HL-60 (cell line): ENCODE measurements around the gene ANKRD28.

ENCODE experiments used
- DNase-seq, 2 experiments: peaks; one replicate each; pipeline ENCODE4 v3.0.0-alpha.2; 2010 to 2020; ENCODE audit warnings: low read depth in 1 of 2, low spot score in 1 of 2
- H3K27ac ChIP-seq: fragments of 250-450 bp; sonication (Bioruptor Pico); replicated peaks from 2 replicates; pipeline ENCODE4 v1.5.1; 2020; ENCODE audit warnings: mild to moderate bottlenecking, moderate library complexity
- H3K27me3 ChIP-seq: fragments of 250-450 bp; sonication (Bioruptor Pico); 2 replicates; pipeline ENCODE4 v1.5.1; 2021; ENCODE audit warnings: mild to moderate bottlenecking, moderate library complexity; ENCODE audit not compliant: insufficient read depth, poor library complexity, severe bottlenecking
- H3K4me3 ChIP-seq: replicated peaks from 2 replicates; pipeline ENCODE4 v1.5.1; 2011; ENCODE audit warnings: mild to moderate bottlenecking, control low read depth, low read length; ENCODE audit not compliant: insufficient read depth
- GABPA ChIP-seq: IDR thresholded peaks from 2 replicates; pipeline ENCODE4 v1.6.1; 2012; ENCODE audit warnings: low read depth
- POLR2AphosphoS5 ChIP-seq: IDR thresholded peaks from 2 replicates; pipeline ENCODE4 v1.6.1; 2012; ENCODE audit warnings: low read depth
- SPI1 ChIP-seq: IDR thresholded peaks from 2 replicates; pipeline ENCODE4 v1.6.1; 2012; ENCODE audit warnings: low read depth, mild to moderate bottlenecking, borderline replicate concordance
- TF ChIP-seq, protein P1 (sequence below): IDR thresholded peaks from 2 replicates; pipeline ENCODE4 v1.6.1; 2012; ENCODE audit warnings: low read depth; ENCODE audit not compliant: insufficient replicate concordance
- TF ChIP-seq, protein P2 (sequence below): IDR thresholded peaks from one replicate; pipeline ENCODE4 v1.5.1; 2011; ENCODE audit warnings: low read length, control low read depth, inconsistent platforms; ENCODE audit not compliant: insufficient read depth

The ANKRD28 gene

DNA sequence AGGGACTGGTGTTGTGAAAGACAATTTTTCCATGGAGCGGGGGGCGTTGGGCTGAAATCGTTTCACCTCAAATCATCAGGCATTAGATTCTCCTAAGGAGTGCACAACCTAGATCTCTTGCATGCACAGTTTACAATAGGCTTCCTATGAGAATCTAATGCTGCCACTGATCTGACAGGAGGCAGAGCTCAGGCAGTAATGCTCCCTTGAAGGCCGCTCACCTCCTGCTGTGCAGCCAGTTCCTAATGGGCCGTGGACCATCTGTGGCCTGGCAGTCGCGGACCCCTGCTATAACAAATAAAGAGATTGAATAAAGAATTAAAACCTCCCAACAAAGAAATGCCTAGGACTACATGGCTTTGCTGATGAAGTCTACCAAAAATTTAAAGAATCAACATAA, 25.3 kb upstream of the ANKRD28 start:
- no peak for TF ChIP-seq POLR2AphosphoS5
- no peak for TF ChIP-seq SPI1
- Histone ChIP-seq H3K4me3 (no peak overlapping the region), H3K27ac (no peak overlapping the region), H3K27me3 (no peaks in the 10 kb centered on the region)
- no peak for DNase-seq

DNA sequence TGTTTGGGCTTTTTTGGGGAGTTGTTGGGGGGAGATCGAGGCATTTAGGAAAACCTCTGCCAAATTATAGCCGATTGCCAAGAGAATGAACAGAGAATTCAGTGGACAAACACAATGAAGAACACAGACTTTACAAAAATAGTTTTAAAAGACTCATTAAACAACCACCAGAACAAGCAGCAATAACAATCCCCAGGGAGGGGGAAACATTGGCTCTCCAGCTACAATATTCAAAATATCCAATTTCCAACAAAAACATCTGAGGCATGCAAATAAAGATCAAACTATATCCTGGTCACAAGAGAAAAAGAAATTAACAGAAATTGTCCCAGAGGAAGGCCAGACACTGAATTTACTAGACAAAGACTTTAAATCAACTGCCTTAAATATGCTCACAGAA, 24.5 kb upstream of the ANKRD28 start:
- TF ChIP-seq, protein P1, sequence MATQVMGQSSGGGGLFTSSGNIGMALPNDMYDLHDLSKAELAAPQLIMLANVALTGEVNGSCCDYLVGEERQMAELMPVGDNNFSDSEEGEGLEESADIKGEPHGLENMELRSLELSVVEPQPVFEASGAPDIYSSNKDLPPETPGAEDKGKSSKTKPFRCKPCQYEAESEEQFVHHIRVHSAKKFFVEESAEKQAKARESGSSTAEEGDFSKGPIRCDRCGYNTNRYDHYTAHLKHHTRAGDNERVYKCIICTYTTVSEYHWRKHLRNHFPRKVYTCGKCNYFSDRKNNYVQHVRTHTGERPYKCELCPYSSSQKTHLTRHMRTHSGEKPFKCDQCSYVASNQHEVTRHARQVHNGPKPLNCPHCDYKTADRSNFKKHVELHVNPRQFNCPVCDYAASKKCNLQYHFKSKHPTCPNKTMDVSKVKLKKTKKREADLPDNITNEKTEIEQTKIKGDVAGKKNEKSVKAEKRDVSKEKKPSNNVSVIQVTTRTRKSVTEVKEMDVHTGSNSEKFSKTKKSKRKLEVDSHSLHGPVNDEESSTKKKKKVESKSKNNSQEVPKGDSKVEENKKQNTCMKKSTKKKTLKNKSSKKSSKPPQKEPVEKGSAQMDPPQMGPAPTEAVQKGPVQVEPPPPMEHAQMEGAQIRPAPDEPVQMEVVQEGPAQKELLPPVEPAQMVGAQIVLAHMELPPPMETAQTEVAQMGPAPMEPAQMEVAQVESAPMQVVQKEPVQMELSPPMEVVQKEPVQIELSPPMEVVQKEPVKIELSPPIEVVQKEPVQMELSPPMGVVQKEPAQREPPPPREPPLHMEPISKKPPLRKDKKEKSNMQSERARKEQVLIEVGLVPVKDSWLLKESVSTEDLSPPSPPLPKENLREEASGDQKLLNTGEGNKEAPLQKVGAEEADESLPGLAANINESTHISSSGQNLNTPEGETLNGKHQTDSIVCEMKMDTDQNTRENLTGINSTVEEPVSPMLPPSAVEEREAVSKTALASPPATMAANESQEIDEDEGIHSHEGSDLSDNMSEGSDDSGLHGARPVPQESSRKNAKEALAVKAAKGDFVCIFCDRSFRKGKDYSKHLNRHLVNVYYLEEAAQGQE, result no peak
- TF ChIP-seq POLR2AphosphoS5, result no peak
- TF ChIP-seq SPI1, result no peak
- TF ChIP-seq, protein P2, sequence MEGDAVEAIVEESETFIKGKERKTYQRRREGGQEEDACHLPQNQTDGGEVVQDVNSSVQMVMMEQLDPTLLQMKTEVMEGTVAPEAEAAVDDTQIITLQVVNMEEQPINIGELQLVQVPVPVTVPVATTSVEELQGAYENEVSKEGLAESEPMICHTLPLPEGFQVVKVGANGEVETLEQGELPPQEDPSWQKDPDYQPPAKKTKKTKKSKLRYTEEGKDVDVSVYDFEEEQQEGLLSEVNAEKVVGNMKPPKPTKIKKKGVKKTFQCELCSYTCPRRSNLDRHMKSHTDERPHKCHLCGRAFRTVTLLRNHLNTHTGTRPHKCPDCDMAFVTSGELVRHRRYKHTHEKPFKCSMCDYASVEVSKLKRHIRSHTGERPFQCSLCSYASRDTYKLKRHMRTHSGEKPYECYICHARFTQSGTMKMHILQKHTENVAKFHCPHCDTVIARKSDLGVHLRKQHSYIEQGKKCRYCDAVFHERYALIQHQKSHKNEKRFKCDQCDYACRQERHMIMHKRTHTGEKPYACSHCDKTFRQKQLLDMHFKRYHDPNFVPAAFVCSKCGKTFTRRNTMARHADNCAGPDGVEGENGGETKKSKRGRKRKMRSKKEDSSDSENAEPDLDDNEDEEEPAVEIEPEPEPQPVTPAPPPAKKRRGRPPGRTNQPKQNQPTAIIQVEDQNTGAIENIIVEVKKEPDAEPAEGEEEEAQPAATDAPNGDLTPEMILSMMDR, result no peak
- no peak for DNase-seq
- no peak overlapping the region for H3K27ac ChIP-seq
- no peaks in the 10 kb centered on the region for H3K27me3 ChIP-seq
- H3K4me3 ChIP-seq, result no peak overlapping the region

DNA sequence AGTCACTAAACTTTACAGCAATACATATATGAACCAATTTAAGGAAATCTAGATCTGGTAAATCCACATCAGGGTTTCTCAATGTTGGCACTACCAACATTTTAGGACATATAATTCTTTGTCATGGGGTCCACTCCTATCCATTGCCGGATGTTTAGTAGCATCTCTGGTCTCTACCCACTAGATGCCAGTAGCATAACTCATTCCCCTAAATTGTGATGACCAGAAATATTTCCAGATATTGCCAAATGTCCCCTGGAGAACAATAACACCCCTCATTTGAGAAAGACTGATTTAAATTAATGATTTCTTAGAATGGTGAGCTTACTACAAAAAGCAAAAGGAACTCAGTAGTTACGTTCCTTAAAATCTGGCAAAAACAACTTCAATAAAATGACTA, 23.1 kb upstream of the ANKRD28 start:
- no peak overlapping the region for H3K4me3 ChIP-seq
- TF ChIP-seq SPI1 (no peak), GABPA (no peak), POLR2AphosphoS5 (no peak)
- TF ChIP-seq, protein P2, result no peak
- TF ChIP-seq, protein P1, result no peak
- H3K27me3 ChIP-seq, result no peaks in the 10 kb centered on the region
- no peak overlapping the region for H3K27ac ChIP-seq
- no peak for DNase-seq

DNA sequence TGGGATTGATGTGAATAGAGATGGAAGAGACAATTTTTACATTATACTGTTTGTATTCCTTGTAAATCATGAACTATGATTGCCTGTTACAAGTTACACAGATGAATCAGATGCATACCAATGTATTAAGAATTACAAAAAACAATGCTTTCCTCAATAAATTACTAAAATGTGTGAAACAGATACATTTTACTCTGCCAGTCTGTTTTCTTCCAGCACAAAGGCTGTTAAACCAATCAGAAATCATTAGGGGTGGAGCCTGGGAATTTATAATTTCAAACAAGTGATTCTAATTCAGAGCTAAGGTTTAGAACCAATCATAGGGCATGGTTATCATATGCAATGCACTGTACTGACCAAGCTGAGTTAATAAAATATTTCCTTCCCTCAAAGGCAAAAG, 21.8 kb upstream of the ANKRD28 start:
- no peak for DNase-seq
- H3K27ac ChIP-seq, result no peak overlapping the region
- H3K27me3 ChIP-seq, result no peaks in the 10 kb centered on the region
- no peak for TF ChIP-seq SPI1
- H3K4me3 ChIP-seq, result no peak overlapping the region

DNA sequence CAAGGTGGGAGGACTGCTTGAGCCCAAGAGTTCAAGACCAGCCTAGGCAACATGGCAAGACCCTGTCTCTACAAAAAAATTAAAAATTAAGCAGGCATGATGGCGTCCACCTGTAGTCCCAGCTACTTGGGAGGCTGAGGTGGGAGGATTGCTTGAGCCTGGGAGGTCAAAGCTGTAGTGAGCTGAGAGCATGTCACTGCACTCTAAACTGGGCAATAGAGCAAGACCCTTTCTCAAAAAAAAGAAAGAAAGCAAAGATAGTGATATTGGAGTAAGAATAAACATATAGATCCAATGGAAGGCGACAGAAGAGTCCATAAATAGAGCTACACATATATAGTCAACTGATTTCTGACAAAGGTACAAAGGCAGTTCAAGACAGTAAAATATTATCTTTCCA, 21.3 kb upstream of the ANKRD28 start:
- H3K4me3 ChIP-seq, result no peak overlapping the region
- H3K27ac ChIP-seq, result no peak overlapping the region
- no peaks in the 10 kb centered on the region for H3K27me3 ChIP-seq
- no peak for DNase-seq
- TF ChIP-seq GABPA (no peak), POLR2AphosphoS5 (no peak)
- TF ChIP-seq, protein P1, result no peak
- TF ChIP-seq, protein P2, result no peak
